Activated CD8-positive, alpha-beta T cell treated with anti-CD3 and anti-CD28 coated beads for 36 hours (primary cell): ENCODE data around the gene CD300LF. TPM values are rescaled to one million over a fixed set of nuclear protein-coding genes. Genes with fewer than 3 reads are reported as not detected.

ENCODE experiments used
- ATAC-seq: fragments of 200-7000 bp; cut with Tn5 transposase; one replicate; pipeline ENCODE4 v1.10.0; 2021; ENCODE audit warnings: mild to moderate bottlenecking, moderate library complexity
- CTCF ChIA-PET: fragments of 350-600 bp; sonication (Branson Sonifier 250); formaldehyde crosslinking; loops from one replicate; lab custom pipeline; 2021; ENCODE audit warnings: antibody characterized with exemption; lab: Charles Lee
- POLR2A ChIA-PET: fragments of 350-600 bp; sonication (Branson Sonifier 250); formaldehyde crosslinking; loops from one replicate; lab custom pipeline; 2021; ENCODE audit warnings: antibody characterized with exemption; lab: Charles Lee
- DNase-seq: peaks from one replicate; pipeline ENCODE4 v3.0.0-alpha.2; 2020
- H3K27ac Mint-ChIP-seq: one replicate; pipeline ENCODE4 v1.8.0; 2021; ENCODE audit warnings: mild to moderate bottlenecking, mixed read lengths
- H3K27me3 Mint-ChIP-seq: one replicate; pipeline ENCODE4 v1.8.0; 2021; ENCODE audit warnings: mixed read lengths
- H3K36me3 Mint-ChIP-seq: one replicate; pipeline ENCODE4 v1.8.0; 2021; ENCODE audit warnings: low read depth, mixed read lengths
- H3K4me1 Mint-ChIP-seq: one replicate; pipeline ENCODE4 v1.8.0; 2021; ENCODE audit warnings: low read depth, mixed read lengths
- H3K4me3 Mint-ChIP-seq: one replicate; pipeline ENCODE4 v1.8.0; 2021; ENCODE audit warnings: mild to moderate bottlenecking, moderate library complexity, mixed read lengths
- H3K9me3 Mint-ChIP-seq: one replicate; pipeline ENCODE4 v1.8.0; 2021; ENCODE audit warnings: mixed read lengths
- intact Hi-C: fragments of 100-400 bp; cut with micrococcal nuclease; formaldehyde crosslinking; loops from one replicate; pipeline ENCODE4 v1.10.0; 2022
- total RNA-seq, 2 experiments: library from RNA; stranded (reverse); gene quantifications; one replicate each; pipeline ENCODE4 v1.2.3, GENCODE V29; 2021
- TF ChIP-seq, protein P1 (sequence below): fragments of 200-600 bp; IDR thresholded peaks from one replicate; pipeline ENCODE4 v1.8.0; 2022; ENCODE audit warnings: antibody characterized with exemption, mild to moderate bottlenecking

The CD300LF gene
- total RNA-seq, 2 experiments from 2014 or later, result not detected

DNA sequence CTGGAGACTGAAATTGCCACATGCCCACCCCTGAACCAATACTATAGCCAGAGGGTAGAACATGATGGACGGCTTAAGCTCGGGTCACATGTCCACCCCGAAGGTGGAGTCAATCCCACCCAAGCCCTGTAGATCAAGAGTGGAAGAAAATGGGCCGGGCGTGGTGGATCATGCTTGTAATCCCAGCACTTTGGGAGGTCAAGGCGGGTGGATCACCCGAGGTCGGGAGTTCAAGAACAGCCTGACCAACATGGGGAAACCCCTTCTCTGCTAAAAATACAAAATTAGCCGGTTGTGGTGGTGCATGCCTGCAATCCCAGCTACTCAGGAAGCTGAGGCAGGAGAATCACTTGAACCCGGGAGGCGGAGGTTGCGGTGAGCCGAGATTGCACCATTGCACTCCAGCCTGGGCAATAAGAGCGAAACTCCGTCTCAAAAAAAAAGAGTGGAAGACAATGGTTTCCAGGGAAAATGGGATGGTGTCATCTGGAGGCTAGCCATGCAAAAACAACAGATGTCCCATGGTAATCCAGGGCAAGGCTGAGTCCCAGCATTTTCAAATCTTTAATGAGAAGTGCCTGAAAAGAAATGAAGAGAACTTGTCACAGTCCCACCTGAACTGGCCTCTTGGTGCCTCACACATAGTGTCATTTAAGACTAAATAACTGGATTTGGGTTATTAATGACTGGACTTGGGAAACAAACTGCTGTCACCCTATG is 30.1 kb downstream of the CD300LF start:
- TF ChIP-seq, protein P1, sequence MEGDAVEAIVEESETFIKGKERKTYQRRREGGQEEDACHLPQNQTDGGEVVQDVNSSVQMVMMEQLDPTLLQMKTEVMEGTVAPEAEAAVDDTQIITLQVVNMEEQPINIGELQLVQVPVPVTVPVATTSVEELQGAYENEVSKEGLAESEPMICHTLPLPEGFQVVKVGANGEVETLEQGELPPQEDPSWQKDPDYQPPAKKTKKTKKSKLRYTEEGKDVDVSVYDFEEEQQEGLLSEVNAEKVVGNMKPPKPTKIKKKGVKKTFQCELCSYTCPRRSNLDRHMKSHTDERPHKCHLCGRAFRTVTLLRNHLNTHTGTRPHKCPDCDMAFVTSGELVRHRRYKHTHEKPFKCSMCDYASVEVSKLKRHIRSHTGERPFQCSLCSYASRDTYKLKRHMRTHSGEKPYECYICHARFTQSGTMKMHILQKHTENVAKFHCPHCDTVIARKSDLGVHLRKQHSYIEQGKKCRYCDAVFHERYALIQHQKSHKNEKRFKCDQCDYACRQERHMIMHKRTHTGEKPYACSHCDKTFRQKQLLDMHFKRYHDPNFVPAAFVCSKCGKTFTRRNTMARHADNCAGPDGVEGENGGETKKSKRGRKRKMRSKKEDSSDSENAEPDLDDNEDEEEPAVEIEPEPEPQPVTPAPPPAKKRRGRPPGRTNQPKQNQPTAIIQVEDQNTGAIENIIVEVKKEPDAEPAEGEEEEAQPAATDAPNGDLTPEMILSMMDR, result no peak
- ChIA-PET CTCF (no interaction called here), POLR2A (no interaction called here)
- DNase-seq (no peak), ATAC-seq (no peak)
- Mint-ChIP-seq H3K4me1 (peaks cover 10% of the 10 kb centered on the region), H3K9me3 (no peaks in the 10 kb centered on the region), H3K36me3 (no peaks in the 10 kb centered on the region), H3K27me3 (no peaks in the 10 kb centered on the region), H3K4me3 (no peak overlapping the region), H3K27ac (no peak overlapping the region)
- intact Hi-C loops, result no loop called here

DNA sequence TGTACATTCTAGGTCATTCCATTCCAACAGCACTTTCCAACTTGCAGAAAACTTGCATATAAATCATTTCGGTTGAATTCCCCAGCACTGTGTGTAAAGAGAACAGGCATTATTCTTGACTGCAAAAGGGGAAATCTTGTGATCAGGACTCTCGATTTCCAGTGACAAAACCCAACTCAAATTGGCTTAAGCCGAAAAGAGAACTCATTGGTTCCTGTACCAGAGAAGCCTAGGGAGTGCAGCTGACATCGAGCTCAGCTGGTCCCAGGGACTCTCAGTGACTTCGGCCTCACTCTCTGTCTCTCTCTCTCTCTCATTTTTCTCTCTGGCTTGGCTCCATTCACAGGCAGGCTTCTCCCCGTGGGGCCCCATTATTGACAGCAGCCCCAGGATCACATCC is 30.7 kb downstream of the CD300LF start:
- Mint-ChIP-seq H3K27ac (no peak overlapping the region), H3K27me3 (no peaks in the 10 kb centered on the region), H3K9me3 (no peaks in the 10 kb centered on the region), H3K4me3 (no peak overlapping the region), H3K36me3 (no peaks in the 10 kb centered on the region), H3K4me1 (peaks cover 16% of the 10 kb centered on the region)
- no peak for ATAC-seq
- TF ChIP-seq, protein P1, result no peak
- no peak for DNase-seq
- CTCF ChIA-PET, result no interaction called here
- intact Hi-C loops, result no loop called here
- POLR2A ChIA-PET, result interaction anchor here (0.7 kb wide), 1 partner anchor 56 kb away, joined by 3 read pairs; no protein-coding TSS in a partner anchor

DNA sequence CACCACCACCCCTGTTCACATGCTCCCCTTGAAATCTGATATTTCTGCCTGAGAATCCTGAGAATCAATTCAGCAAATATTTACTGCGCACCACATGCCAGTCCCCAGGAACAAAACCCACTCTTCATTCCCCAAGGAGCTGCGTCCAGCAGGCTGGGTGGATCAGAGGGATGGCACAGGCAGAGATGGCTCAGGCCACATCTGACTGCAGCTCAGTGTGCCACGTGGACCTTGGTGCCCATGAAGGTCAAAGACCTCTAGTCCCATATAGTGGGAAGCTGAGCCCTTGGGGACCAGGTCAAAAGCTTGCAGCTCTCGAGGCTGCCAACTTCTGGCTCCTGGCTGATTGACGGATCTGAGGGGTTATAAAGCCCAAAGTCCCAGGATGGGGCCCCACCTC is 31.8 kb downstream of the CD300LF start:
- Mint-ChIP-seq H3K9me3 (no peaks in the 10 kb centered on the region), H3K27ac (no peak overlapping the region), H3K36me3 (no peaks in the 10 kb centered on the region), H3K4me1 (peaks cover 16% of the 10 kb centered on the region), H3K4me3 (no peak overlapping the region), H3K27me3 (no peaks in the 10 kb centered on the region)
- intact Hi-C loops, result no loop called here
- ATAC-seq (no peak), DNase-seq (no peak)
- ChIA-PET POLR2A (no interaction called here), CTCF (interaction anchor here (1.0 kb wide), 1 partner anchor 23 kb away, joined by 6 read pairs; no protein-coding TSS in a partner anchor)
- TF ChIP-seq, protein P1, result no peak

DNA sequence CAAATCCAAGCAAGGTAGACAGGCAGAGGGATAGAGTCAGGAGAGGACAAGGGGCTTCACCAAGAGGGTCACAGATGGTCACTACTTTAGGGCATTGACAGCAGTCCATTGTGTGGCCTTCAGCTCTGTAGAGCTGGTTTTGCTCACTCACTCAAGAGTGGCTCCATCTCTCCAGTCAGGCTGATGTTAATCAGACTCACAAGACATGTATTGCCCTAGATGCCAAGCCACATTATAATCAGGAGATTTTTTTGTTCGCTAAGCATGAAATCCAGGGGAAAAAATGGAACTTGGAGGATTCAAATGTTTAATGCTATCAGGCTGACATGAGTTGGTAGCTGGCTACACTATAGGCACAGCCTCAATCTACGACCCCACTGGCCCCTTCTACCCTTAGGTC is 32.5 kb downstream of the CD300LF start:
- H3K27me3 Mint-ChIP-seq, result peaks cover 3% of the 10 kb centered on the region
- intact Hi-C loops, result no loop called here
- H3K36me3 Mint-ChIP-seq, result no peaks in the 10 kb centered on the region
- TF ChIP-seq, protein P1, result no peak
- H3K9me3 Mint-ChIP-seq, result no peaks in the 10 kb centered on the region
- H3K27ac Mint-ChIP-seq, result no peak overlapping the region
- POLR2A ChIA-PET, result no interaction called here
- no peak overlapping the region for H3K4me3 Mint-ChIP-seq
- peaks cover 16% of the 10 kb centered on the region for H3K4me1 Mint-ChIP-seq
- DNase-seq (no peak), ATAC-seq (no peak)
- CTCF ChIA-PET, result interaction anchor here (1.0 kb wide), 1 partner anchor 23 kb away, joined by 6 read pairs; no protein-coding TSS in a partner anchor

DNA sequence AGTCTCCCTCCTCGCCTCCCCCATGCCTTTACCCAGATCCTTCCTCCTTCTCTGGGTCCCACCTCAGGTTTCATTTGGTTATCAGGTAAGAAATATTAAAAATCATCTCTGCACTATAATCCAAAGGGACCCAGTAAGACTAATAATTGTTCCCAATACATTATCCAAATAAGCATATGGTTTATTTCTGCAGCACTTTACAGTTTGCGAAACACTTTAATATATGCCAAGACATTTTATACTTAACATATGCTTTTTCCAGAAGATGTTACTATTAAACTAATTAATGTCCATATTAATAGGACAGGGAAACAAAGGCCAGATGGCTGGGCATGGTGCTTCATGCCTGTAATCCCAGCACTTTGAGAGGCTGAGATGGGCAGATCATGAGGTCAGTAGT is 33.3 kb downstream of the CD300LF start:
- Mint-ChIP-seq H3K27ac (no peak overlapping the region), H3K9me3 (no peaks in the 10 kb centered on the region), H3K27me3 (peaks cover 6% of the 10 kb centered on the region), H3K4me3 (no peak overlapping the region), H3K4me1 (peaks cover 16% of the 10 kb centered on the region), H3K36me3 (no peaks in the 10 kb centered on the region)
- TF ChIP-seq, protein P1, result no peak
- POLR2A ChIA-PET, result interaction anchor here (0.7 kb wide), 1 partner anchor 63 kb away, joined by 3 read pairs; no protein-coding TSS in a partner anchor
- intact Hi-C loops, result loop anchor here (5.0 kb wide), 1 partner anchor 43 kb away; no protein-coding TSS in a partner anchor
- DNase-seq (no peak), ATAC-seq (no peak)
- CTCF ChIA-PET, result interaction anchor here (2.7 kb wide), 1 partner anchor 66 kb away, joined by 7 read pairs; no protein-coding TSS in a partner anchor
